Measurements from ENCODE around the gene PTPRU.

- TF ChIP-seq CTCF (IDR thresholded peaks at IDR 0.05 in 2 of 3, conservative IDR thresholded peaks at IDR 0.05 in 1 of 3; ENCODE audit: borderline replicate concordance in 1 of 3, insufficient read depth in 1 of 3, low read depth in 2 of 3, low read length in 2 of 3) (no peak), REST (IDR thresholded peaks at IDR 0.05; ENCODE audit: low read depth) (no peak), POLR2A (IDR thresholded peaks at IDR 0.05; ENCODE audit: borderline replicate concordance, extremely low read depth, insufficient read depth, insufficient read length) (no peak), EZH2phosphoT487 (IDR thresholded peaks at IDR 0.05; ENCODE audit: borderline replicate concordance) (no peak), ATF3 (IDR thresholded peaks at IDR 0.05) (no peak), MAX (IDR thresholded peaks at IDR 0.05) (peak; percentile 71)
Observed at GRCh38 chr1:29237852-29238619, 1.7 kb downstream of the PTPRU start.
